ENCODE data around the gene DENND1B.

DNA sequence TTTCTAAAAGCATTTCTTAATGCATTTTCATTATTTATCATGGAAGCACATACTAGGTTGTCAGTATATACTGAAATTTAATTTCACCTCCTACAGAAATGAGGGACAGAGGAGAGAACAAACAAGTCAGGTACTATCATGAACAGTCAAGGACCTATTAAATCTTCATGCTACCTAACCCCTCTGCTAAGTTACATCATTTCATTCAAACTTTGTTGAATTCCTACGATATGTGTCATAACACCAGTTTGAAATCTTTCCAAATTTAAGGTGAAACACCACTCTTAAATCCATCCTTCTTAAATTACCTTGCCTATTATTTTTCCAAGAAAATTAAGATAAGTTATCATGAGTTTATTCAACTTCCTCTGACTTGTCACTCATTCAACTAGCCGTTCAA, 78.9 kb downstream of the DENND1B start:
- TF ChIP-seq POLR2A (IDR thresholded peaks at IDR 0.05; ENCODE audit: low read depth, low read length) (no peak), TAF1 (IDR thresholded peaks at IDR 0.05; ENCODE audit: low read depth, low read length) (no peak), POLR2AphosphoS5 (IDR thresholded peaks at IDR 0.05; ENCODE audit: low read depth, low read length) (no peak)

Measured in GM12891 (cell line).